HL-60/S4 (cell line): ENCODE results near the gene PLET1.
"Not testable (repeated sequence)": the region's sequence is repeated elsewhere in the genome, so short reads cannot be mapped to it uniquely, and the experiment has no call there.

Experiments
- in situ Hi-C: fragments of 300-500 bp; cut with MboI; formaldehyde crosslinking; loops from 2 replicates; pipeline ENCODE4 v1.14.3; 2022; ENCODE audit warnings: low sequenced_read_pairs

PLET1 gene

GRCh38 chr11:112219476-112220232, 41.0 kb downstream of the PLET1 start:
- in situ Hi-C loops, result no loop called here

- in situ Hi-C loops, result no loop called here
Measured at GRCh38 chr11:112216561-112217105, 44.0 kb downstream of the PLET1 start.

DNA sequence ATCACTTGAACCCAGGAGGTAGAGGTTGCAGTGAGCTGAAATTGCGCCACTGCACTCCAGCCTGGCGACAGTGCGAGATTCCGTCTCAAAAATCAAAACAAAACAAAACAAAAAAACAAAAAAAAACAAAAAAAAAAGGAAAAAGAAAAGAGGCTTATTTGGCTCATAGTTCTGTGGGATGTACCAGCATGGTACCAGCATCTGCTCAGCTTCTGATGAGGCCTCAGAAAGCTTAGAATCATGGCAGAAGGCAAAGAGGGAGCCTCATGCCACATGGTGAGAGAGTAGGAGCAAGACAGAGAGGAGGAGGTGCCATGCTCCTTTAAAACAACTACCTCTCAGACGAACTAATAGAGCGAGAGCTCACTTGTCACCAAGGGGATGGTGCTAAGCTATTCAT, 45.0 kb downstream of the PLET1 start:
- in situ Hi-C loops, result no loop called here

- in situ Hi-C loops, result no loop called here
Measured at GRCh38 chr11:112213753-112214152, 46.9 kb downstream of the PLET1 start.

DNA sequence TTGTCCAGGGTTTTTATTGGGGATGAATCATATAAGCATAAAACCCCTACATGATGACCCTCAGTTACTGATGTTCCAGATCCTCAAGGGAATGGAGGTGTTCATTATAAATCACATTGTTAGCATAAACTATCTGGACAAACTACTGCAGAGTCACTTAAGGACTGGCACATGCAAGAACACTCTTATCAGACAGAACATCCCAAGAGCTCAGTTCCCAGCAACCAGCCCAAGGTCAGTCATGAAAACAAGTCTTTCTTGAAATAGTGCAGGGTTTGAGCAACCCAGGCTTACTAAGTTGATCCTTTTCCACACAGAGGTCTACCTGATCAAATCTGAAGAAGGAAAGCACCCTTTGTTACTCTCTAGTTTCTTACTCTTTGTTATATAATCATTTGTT, 48.0 kb downstream of the PLET1 start:
- in situ Hi-C loops, result no loop called here

GRCh38 chr11:112212290-112212689, 48.4 kb downstream of the PLET1 start:
- in situ Hi-C loops, result no loop called here

DNA sequence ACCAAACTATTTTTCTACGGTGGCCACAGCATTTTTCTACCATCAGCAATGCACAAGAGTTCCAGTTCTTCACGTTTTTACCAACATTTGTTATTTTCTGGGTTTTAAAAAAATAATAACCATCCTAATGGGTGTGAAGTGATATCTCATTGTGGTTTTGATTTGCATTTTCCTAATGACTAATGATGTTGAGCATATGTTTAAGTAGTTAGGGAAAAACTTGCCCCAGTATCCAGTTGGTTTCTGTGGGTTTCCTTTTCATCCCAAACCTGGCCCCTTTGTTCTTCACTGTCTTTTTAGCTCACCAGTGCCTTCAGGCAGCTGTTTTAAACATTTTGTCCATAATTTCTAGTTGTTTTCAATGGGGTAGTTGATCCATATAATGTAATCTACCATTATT, 49.1 kb downstream of the PLET1 start:
- in situ Hi-C loops, result no loop called here

DNA sequence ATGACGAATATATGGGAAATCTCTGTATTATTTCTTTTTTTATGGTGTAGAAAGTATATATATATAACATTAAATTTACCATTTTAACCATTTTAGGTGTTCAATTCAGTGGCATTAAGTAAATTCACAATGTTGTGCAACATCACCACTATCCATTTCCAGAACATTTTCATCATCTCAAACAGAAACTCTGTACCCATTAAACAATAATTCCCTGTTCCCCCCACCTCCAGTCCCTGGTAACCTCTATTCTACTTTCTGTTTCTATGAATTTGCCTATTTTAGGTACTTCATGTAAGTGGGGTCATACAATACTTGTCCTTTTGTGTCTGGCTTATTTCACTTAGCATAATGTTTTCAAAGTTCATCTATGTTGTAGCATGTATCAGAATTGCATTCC, 49.8 kb downstream of the PLET1 start:
- in situ Hi-C loops, result no loop called here

- in situ Hi-C loops, result no loop called here
Measured at GRCh38 chr11:112206071-112206470, 54.6 kb downstream of the PLET1 start.

DNA sequence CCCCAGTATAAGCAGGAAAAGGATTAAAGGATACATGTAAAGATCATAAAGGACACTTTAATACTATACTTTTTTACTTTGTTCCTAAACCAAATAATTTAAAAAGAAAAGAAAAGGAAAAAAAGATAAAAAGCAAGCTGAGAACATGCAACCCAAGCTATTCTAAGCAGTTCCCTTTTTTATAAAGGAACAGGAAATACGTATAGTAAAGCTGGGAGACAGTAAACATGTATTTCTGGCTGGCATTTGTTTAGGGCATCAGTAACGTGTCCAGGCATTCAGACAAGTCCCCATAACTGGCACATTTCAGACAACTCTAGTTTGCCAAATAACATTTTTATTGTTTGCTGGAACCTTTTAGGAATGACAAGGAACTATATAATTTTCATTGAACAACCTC, 60.4 kb downstream of the PLET1 start:
- in situ Hi-C loops, result no loop called here

DNA sequence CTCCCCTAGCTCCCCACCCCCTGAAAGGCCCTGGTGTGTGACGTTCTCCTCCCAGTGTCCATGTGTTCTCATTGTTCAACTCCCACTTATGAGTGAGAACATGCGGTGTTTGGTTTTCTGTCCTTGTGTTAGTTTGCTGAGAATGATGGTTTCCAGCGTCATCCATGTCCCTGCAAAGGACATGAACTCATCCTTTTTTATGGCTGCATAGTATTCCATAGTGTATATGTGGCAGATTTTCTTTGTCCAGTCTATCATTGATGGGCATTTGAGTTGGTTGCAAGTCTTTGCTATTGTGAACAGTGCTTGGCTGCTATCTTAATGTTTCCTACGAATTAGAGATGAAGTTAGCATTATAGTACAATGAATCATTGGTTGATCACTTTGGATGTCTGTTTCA, 61.6 kb downstream of the PLET1 start:
- in situ Hi-C loops, result not testable (repeated sequence)
